ENCODE measurements around the gene CD101.
A peak's percentile ranks its signal among the peaks of the same experiment; 100 is the strongest.

The CD101 gene

GRCh38 chr1:116986421-116987255 lies 14.9 kb upstream of the CD101 start:
- DNase-seq (ENCODE audit: low read depth in 2 of 2) = peak in 1 of 2 donors; percentile 7

GRCh38 chr1:116987256-116987555 lies 14.4 kb upstream of the CD101 start:
- DNase-seq (ENCODE audit: low read depth in 2 of 2) = peak; percentile 51 to 60

GRCh38 chr1:116988248-116988647 lies 13.3 kb upstream of the CD101 start:
- no peak for DNase-seq (ENCODE audit: low read depth in 2 of 2)

- no peak for DNase-seq (ENCODE audit: low read depth in 2 of 2)
Measured at GRCh38 chr1:116988908-116989307, 12.7 kb upstream of the CD101 start.

- DNase-seq (ENCODE audit: low read depth in 2 of 2) = no peak
Measured at GRCh38 chr1:116989835-116990234, 11.7 kb upstream of the CD101 start.

- no peak for DNase-seq (ENCODE audit: low read depth in 2 of 2)
Measured at GRCh38 chr1:116990612-116991151, 10.9 kb upstream of the CD101 start.

- no peak for DNase-seq (ENCODE audit: low read depth in 2 of 2)
Measured at GRCh38 chr1:116991171-116991845, 10.3 kb upstream of the CD101 start.

- no peak for DNase-seq (ENCODE audit: low read depth in 2 of 2)
Measured at GRCh38 chr1:116991918-116992317, 9.6 kb upstream of the CD101 start.

- no peak for DNase-seq (ENCODE audit: low read depth in 2 of 2)
Measured at GRCh38 chr1:116993286-116993685, 8.3 kb upstream of the CD101 start.

GRCh38 chr1:116994411-116994810 lies 7.1 kb upstream of the CD101 start:
- no peak for DNase-seq (ENCODE audit: low read depth in 2 of 2)

GRCh38 chr1:116997066-116997465 lies 4.5 kb upstream of the CD101 start:
- DNase-seq (ENCODE audit: low read depth in 2 of 2) = no peak

GRCh38 chr1:116997636-116998035 lies 3.9 kb upstream of the CD101 start:
- DNase-seq (ENCODE audit: low read depth in 2 of 2) = no peak

- no peak for DNase-seq (ENCODE audit: low read depth in 2 of 2)
Measured at GRCh38 chr1:116999596-116999995, 2.0 kb upstream of the CD101 start.

- DNase-seq (ENCODE audit: low read depth in 2 of 2) = no peak
Measured at GRCh38 chr1:117000142-117000541, 1.4 kb upstream of the CD101 start.

- no peak for DNase-seq (ENCODE audit: low read depth in 2 of 2)
Measured at GRCh38 chr1:117003223-117003875, 1.8 kb downstream of the CD101 start.

GRCh38 chr1:117007719-117008013 lies 6.1 kb downstream of the CD101 start:
- no peak for DNase-seq (ENCODE audit: low read depth in 2 of 2)

- no peak for DNase-seq (ENCODE audit: low read depth in 2 of 2)
Measured at GRCh38 chr1:117008656-117009055, 7.1 kb downstream of the CD101 start.

GRCh38 chr1:117009132-117009531 lies 7.6 kb downstream of the CD101 start:
- DNase-seq (ENCODE audit: low read depth in 2 of 2) = no peak

GRCh38 chr1:117010310-117010969 lies 8.9 kb downstream of the CD101 start:
- no peak for DNase-seq (ENCODE audit: low read depth in 2 of 2)

- no peak for DNase-seq (ENCODE audit: low read depth in 2 of 2)
Measured at GRCh38 chr1:117011334-117011733, 9.8 kb downstream of the CD101 start.

- no peak for DNase-seq (ENCODE audit: low read depth in 2 of 2)
Measured at GRCh38 chr1:117013309-117013858, 11.8 kb downstream of the CD101 start.

- DNase-seq (ENCODE audit: low read depth in 2 of 2) = no peak
Measured at GRCh38 chr1:117014209-117014608, 12.6 kb downstream of the CD101 start.

All from stimulated activated CD8-positive, alpha-beta memory T cell treated with anti-CD3 and anti-CD28 coated beads, Interleukin-15, amount 100 ng/mL, for 4 hours (primary cell).